ENCODE data around the gene B4GALT1.
"Not testable (repeated sequence)": the region's sequence is repeated elsewhere in the genome, so short reads cannot be mapped to it uniquely, and the experiment has no call there.

Gene B4GALT1

GRCh38 chr9:33161589-33162132 lies 5.5 kb downstream of the B4GALT1 start:
- DNase-seq (ENCODE audit: low spot score) = no peak

- DNase-seq (ENCODE audit: low spot score) = peak; percentile 14
Measured at GRCh38 chr9:33161011-33161588, 6.0 kb downstream of the B4GALT1 start.

- not testable (repeated sequence) for DNase-seq (ENCODE audit: low spot score)
Measured at GRCh38 chr9:33160446-33160845, 6.7 kb downstream of the B4GALT1 start.

GRCh38 chr9:33159777-33160127 lies 7.4 kb downstream of the B4GALT1 start:
- DNase-seq (ENCODE audit: low spot score) = no peak

GRCh38 chr9:33158843-33159776 lies 8.0 kb downstream of the B4GALT1 start:
- DNase-seq (ENCODE audit: low spot score) = no peak

GRCh38 chr9:33157960-33158842 lies 8.9 kb downstream of the B4GALT1 start:
- no peak for DNase-seq (ENCODE audit: low spot score)

- DNase-seq (ENCODE audit: low spot score) = no peak
Measured at GRCh38 chr9:33155393-33155792, 11.7 kb downstream of the B4GALT1 start.

GRCh38 chr9:33154371-33154770 lies 12.8 kb downstream of the B4GALT1 start:
- no peak for DNase-seq (ENCODE audit: low spot score)

GRCh38 chr9:33153666-33154065 lies 13.5 kb downstream of the B4GALT1 start:
- no peak for DNase-seq (ENCODE audit: low spot score)

- DNase-seq (ENCODE audit: low spot score) = no peak
Measured at GRCh38 chr9:33153001-33153400, 14.1 kb downstream of the B4GALT1 start.

- DNase-seq (ENCODE audit: low spot score) = no peak
Measured at GRCh38 chr9:33151601-33152000, 15.5 kb downstream of the B4GALT1 start.

GRCh38 chr9:33151007-33151557 lies 16.1 kb downstream of the B4GALT1 start:
- DNase-seq (ENCODE audit: low spot score) = peak; percentile 38

GRCh38 chr9:33148367-33149014 lies 18.6 kb downstream of the B4GALT1 start:
- no peak for DNase-seq (ENCODE audit: low spot score)

GRCh38 chr9:33147416-33148169 lies 19.5 kb downstream of the B4GALT1 start:
- no peak for DNase-seq (ENCODE audit: low spot score)

- DNase-seq (ENCODE audit: low spot score) = no peak
Measured at GRCh38 chr9:33146298-33146697, 20.8 kb downstream of the B4GALT1 start.

GRCh38 chr9:33144551-33144950 lies 22.6 kb downstream of the B4GALT1 start:
- DNase-seq (ENCODE audit: low spot score) = no peak

- DNase-seq (ENCODE audit: low spot score) = no peak
Measured at GRCh38 chr9:33143241-33143661, 23.9 kb downstream of the B4GALT1 start.

GRCh38 chr9:33142535-33142934 lies 24.6 kb downstream of the B4GALT1 start:
- DNase-seq (ENCODE audit: low spot score) = no peak

GRCh38 chr9:33140401-33141360 lies 26.5 kb downstream of the B4GALT1 start:
- DNase-seq (ENCODE audit: low spot score) = no peak

Measured in RKO (cell line).